SJCRH30 (cell line): ENCODE data around the gene U2SURP. TPM values are rescaled to one million over a fixed set of nuclear protein-coding genes. Genes with fewer than 3 reads are reported as not detected.
A peak's percentile ranks its signal among the peaks of the same experiment; 100 is the strongest.
"Not testable (repeated sequence)": the region's sequence is repeated elsewhere in the genome, so short reads cannot be mapped to it uniquely, and the experiment has no call there.

Experiments
- DNase-seq, 2 experiments: peaks; one replicate each; pipeline ENCODE4 v3.0.0-alpha.2; 2015 to 2020
- H3K27ac ChIP-seq: fragments of 250-450 bp; sonication (Bioruptor Pico); 2 replicates; pipeline ENCODE4 v1.5.1; 2020; ENCODE audit warnings: mild to moderate bottlenecking, moderate library complexity
- H3K27me3 ChIP-seq: fragments of 250-450 bp; sonication (Bioruptor Pico); 2 replicates; pipeline ENCODE4 v1.5.1; 2020; ENCODE audit warnings: mild to moderate bottlenecking, moderate library complexity
- H3K36me3 ChIP-seq: fragments of 250-450 bp; sonication (Bioruptor Pico); 2 replicates; pipeline ENCODE4 v1.5.1; 2020; ENCODE audit warnings: mild to moderate bottlenecking, moderate library complexity
- H3K4me1 ChIP-seq: fragments of 250-450 bp; sonication (Bioruptor Pico); 2 replicates; pipeline ENCODE4 v1.5.1; 2020; ENCODE audit warnings: mild to moderate bottlenecking, moderate library complexity
- H3K4me3 ChIP-seq: fragments of 250-450 bp; sonication (Bioruptor Pico); 2 replicates; pipeline ENCODE4 v1.5.1; 2020; ENCODE audit warnings: mild to moderate bottlenecking, moderate library complexity
- H3K9me3 ChIP-seq: fragments of 250-450 bp; sonication (Bioruptor Pico); replicated peaks from 2 replicates; pipeline ENCODE4 v1.5.1; 2020; ENCODE audit warnings: mild to moderate bottlenecking, moderate library complexity
- total RNA-seq: library from RNA; depleted of rRNA; stranded (reverse); fragments of >200 nt; shearing (Covaris generic); gene quantifications from 2 replicates; pipeline ENCODE4 v1.2.3, GENCODE V29; 2014

Gene U2SURP
- total RNA-seq, 1 experiment from 2014 or later, result 177 TPM

DNA sequence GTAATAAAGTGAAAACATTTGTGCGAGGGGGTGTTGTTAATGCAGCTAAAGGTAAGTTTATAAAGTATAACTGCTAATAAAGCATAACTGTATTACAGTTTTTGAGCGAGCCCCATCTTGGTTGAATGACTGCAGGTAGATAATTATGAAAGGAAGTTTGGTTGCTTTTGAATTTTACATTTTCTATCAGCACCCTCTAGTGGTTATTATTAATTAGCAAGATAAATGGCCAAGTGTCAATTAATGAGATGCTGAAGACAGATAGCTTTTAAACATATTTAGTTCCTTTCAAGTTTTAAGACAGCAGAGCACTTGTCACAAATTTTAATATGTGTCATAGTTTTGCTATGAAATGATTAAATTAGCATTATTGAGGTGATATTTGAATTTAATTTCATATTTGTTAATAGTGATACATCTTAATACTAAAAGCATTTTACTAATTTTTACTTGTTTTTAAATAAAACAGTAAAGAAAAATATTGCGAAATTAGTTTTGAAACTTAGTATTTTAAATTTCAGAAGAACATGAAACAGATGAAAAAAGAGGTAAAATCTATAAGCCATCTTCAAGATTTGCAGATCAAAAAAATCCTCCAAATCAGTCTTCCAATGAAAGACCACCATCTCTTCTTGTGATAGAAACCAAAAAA, 15.1 kb downstream of the U2SURP start:
- H3K4me1 ChIP-seq, result no peaks in the 10 kb centered on the region
- H3K9me3 ChIP-seq, result no peaks in the 10 kb centered on the region
- DNase-seq, result peak in 1 of 2 experiments; percentile 32
- H3K27me3 ChIP-seq, result no peaks in the 10 kb centered on the region
- H3K36me3 ChIP-seq, result peaks cover 71% of the 10 kb centered on the region
- no peak overlapping the region for H3K27ac ChIP-seq
- no peak overlapping the region for H3K4me3 ChIP-seq

DNA sequence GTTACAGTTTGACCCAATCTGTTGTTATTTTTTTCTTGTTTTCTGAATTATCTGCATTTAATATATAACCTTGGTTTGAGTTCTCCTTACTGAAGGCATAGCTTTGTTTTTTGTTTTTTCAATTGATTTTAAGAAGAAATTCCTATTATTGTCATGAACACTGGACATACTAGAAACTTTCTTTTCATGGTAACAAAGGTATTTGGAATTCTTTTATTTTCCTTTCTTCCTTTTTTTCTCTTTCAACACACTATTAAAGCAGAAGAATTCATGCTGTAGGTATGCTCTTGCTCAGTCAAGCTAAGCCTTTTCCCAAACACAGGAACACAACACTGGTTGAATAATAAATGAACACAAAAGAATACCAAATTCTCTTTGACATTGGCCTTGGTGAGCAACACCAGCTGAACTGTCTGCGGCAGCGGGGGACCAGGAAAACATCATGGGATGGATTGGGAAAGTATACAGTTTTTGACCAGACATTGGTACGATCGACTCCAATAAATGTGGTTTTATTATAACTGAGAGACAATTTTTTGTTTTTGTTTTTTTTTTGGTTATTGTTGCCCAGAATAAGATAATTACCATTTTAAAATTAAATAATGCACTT, 23.1 kb downstream of the U2SURP start:
- Histone ChIP-seq H3K36me3 (peaks cover 87% of the 10 kb centered on the region), H3K4me3 (no peak overlapping the region), H3K4me1 (no peaks in the 10 kb centered on the region), H3K9me3 (no peaks in the 10 kb centered on the region), H3K27ac (no peak overlapping the region), H3K27me3 (no peaks in the 10 kb centered on the region)
- DNase-seq, result no peak

GRCh38 chr3:143031327-143031726, 30.0 kb downstream of the U2SURP start:
- Histone ChIP-seq H3K27me3 (no peaks in the 10 kb centered on the region), H3K4me3 (no peak overlapping the region), H3K9me3 (no peaks in the 10 kb centered on the region), H3K27ac (no peak overlapping the region), H3K4me1 (no peaks in the 10 kb centered on the region), H3K36me3 (peaks cover 79% of the 10 kb centered on the region)
- DNase-seq, result no peak

DNA sequence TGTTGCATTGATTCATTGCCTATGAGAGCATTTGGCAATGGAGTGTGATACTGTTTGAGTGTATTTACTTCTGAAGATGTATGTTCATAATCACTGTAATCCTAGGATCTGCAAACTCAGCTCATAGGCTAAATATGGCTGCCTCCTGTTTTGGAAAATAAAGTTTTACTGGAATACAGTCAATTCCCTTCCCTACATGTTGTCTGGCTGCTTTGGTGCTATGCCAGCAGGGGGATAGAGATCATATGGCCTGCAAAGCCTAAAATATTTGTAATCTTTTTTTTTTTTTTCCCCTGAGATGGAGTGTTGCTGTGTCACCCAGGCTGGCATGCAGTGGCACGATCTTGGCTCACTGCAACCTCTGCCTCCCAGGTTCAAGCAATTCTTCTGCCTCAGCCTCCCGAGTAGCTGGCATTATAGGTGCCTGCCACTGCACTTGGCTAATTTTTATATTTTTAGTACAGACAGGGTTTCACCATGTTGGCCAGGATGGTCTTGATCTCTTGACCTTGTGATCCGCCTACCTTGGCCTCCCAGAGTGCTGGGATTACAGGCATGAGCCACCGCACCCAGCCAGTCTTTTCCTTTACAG, 30.5 kb downstream of the U2SURP start:
- H3K4me3 ChIP-seq, H3K27ac ChIP-seq, H3K27me3 ChIP-seq, H3K9me3 ChIP-seq, DNase-seq, H3K4me1 ChIP-seq: not testable (repeated sequence)
- H3K36me3 ChIP-seq, result peaks cover 83% of the 10 kb centered on the region

GRCh38 chr3:143035466-143036211, 34.3 kb downstream of the U2SURP start:
- Histone ChIP-seq H3K27me3 (no peaks in the 10 kb centered on the region), H3K4me1 (no peaks in the 10 kb centered on the region), H3K4me3 (no peak overlapping the region), H3K9me3 (no peaks in the 10 kb centered on the region), H3K36me3 (peaks cover 78% of the 10 kb centered on the region), H3K27ac (no peak overlapping the region)
- DNase-seq, result no peak

- Histone ChIP-seq H3K9me3 (no peaks in the 10 kb centered on the region), H3K27me3 (no peaks in the 10 kb centered on the region), H3K27ac (no peak overlapping the region), H3K36me3 (peaks cover 74% of the 10 kb centered on the region), H3K4me1 (no peaks in the 10 kb centered on the region), H3K4me3 (no peak overlapping the region)
- no peak for DNase-seq
Observed at GRCh38 chr3:143036557-143036956, 35.2 kb downstream of the U2SURP start.

DNA sequence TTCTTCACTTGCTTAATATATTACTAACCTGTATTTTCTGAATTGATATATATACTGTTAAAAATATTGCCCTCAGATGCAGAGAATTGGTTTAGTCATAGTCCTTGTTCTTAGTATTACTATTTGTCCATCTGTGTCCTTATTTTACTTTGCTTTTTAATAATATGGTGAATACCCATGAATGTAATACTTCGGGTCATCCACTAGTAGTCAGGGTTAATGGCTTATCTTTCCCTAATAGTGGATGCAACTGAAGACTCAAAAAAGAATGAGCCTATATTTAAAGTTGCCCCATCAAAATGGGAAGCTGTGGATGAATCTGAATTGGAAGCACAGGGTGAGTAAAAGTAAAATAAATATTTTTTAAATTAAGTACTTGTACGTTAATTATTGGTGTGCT, 36.5 kb downstream of the U2SURP start:
- no peaks in the 10 kb centered on the region for H3K27me3 ChIP-seq
- peak in 1 of 2 experiments; percentile 7 for DNase-seq
- H3K9me3 ChIP-seq, result no peaks in the 10 kb centered on the region
- H3K4me3 ChIP-seq, result no peak overlapping the region
- no peaks in the 10 kb centered on the region for H3K4me1 ChIP-seq
- peaks cover 76% of the 10 kb centered on the region for H3K36me3 ChIP-seq
- no peak overlapping the region for H3K27ac ChIP-seq

GRCh38 chr3:143040261-143040879, 39.0 kb downstream of the U2SURP start:
- no peak overlapping the region for H3K4me3 ChIP-seq
- H3K27ac ChIP-seq, result no peak overlapping the region
- no peaks in the 10 kb centered on the region for H3K9me3 ChIP-seq
- H3K4me1 ChIP-seq, result no peaks in the 10 kb centered on the region
- DNase-seq, result peak in 1 of 2 experiments; percentile 30
- peaks cover 78% of the 10 kb centered on the region for H3K36me3 ChIP-seq
- H3K27me3 ChIP-seq, result no peaks in the 10 kb centered on the region

GRCh38 chr3:143041903-143042302, 40.5 kb downstream of the U2SURP start:
- Histone ChIP-seq H3K9me3 (no peaks in the 10 kb centered on the region), H3K4me1 (no peaks in the 10 kb centered on the region), H3K27me3 (no peaks in the 10 kb centered on the region), H3K36me3 (peaks cover 71% of the 10 kb centered on the region), H3K4me3 (no peak overlapping the region), H3K27ac (no peak overlapping the region)
- DNase-seq, result no peak

GRCh38 chr3:143045639-143046038, 44.3 kb downstream of the U2SURP start:
- DNase-seq, result no peak
- Histone ChIP-seq H3K4me3 (no peak overlapping the region), H3K27me3 (no peaks in the 10 kb centered on the region), H3K9me3 (no peaks in the 10 kb centered on the region), H3K36me3 (peaks cover 61% of the 10 kb centered on the region), H3K4me1 (no peaks in the 10 kb centered on the region), H3K27ac (no peak overlapping the region)

GRCh38 chr3:143046075-143046474, 44.7 kb downstream of the U2SURP start:
- not testable (repeated sequence) for H3K4me1 ChIP-seq, DNase-seq, H3K9me3 ChIP-seq, H3K4me3 ChIP-seq, H3K27ac ChIP-seq, H3K27me3 ChIP-seq
- H3K36me3 ChIP-seq, result peaks cover 64% of the 10 kb centered on the region

- Histone ChIP-seq H3K4me1 (no peaks in the 10 kb centered on the region), H3K27me3 (no peaks in the 10 kb centered on the region), H3K36me3 (peaks cover 82% of the 10 kb centered on the region), H3K9me3 (no peaks in the 10 kb centered on the region), H3K4me3 (no peak overlapping the region), H3K27ac (no peak overlapping the region)
- DNase-seq, result no peak
Observed at GRCh38 chr3:143054011-143054410, 52.6 kb downstream of the U2SURP start.

- H3K27me3 ChIP-seq, result no peaks in the 10 kb centered on the region
- H3K36me3 ChIP-seq, result peaks cover 68% of the 10 kb centered on the region
- no peak overlapping the region for H3K27ac ChIP-seq
- no peaks in the 10 kb centered on the region for H3K9me3 ChIP-seq
- H3K4me3 ChIP-seq, result no peak overlapping the region
- DNase-seq, result no peak
- no peaks in the 10 kb centered on the region for H3K4me1 ChIP-seq
Observed at GRCh38 chr3:143056372-143056771, 55.0 kb downstream of the U2SURP start.

- Histone ChIP-seq H3K9me3 (no peaks in the 10 kb centered on the region), H3K27ac (no peak overlapping the region)
Observed at GRCh38 chr3:143060906-143061305, 59.5 kb downstream of the U2SURP start.

DNA sequence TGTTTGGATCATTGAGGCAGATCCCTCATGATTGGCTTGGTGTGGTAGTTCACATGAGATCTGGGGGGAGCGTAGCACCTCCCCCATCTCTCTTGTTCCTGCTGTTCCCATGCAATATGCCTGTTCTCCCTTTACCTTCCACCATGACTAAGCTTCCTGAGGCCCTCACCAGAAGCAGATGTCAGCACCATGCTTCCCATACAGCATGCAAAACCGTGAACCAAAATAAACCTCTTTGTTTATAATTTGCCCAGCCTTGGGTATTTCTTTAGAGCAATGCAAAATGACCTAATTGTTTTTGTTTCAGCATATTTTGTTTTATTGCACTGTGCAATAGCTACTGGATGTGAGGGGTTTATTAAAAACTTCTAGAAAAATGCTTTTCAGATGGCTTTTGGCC, 61.6 kb downstream of the U2SURP start:
- Histone ChIP-seq H3K4me1 (no peaks in the 10 kb centered on the region), H3K36me3 (peaks cover 19% of the 10 kb centered on the region), H3K9me3 (no peaks in the 10 kb centered on the region), H3K4me3 (no peak overlapping the region), H3K27ac (no peak overlapping the region), H3K27me3 (no peaks in the 10 kb centered on the region)
- no peak for DNase-seq

More at GRCh38 chr3:143060906-143061305, 59.5 kb downstream of the U2SURP start:
- H3K36me3 ChIP-seq, result peaks cover 33% of the 10 kb centered on the region
- DNase-seq, result no peak
- no peaks in the 10 kb centered on the region for H3K4me1 ChIP-seq
- H3K27me3 ChIP-seq, result no peaks in the 10 kb centered on the region
- H3K4me3 ChIP-seq, result no peak overlapping the region
